IPS DF 6.9 (cell line): Measurements from ENCODE around the gene B4GALT2.

Experiments
- DNase-seq: peaks from one replicate; pipeline ENCODE4 v3.0.0-alpha.2; 2013; ENCODE audit warnings: low read depth, low spot score
- H3K27ac ChIP-seq: one replicate; pipeline ENCODE4 v1.5.1; 2013; ENCODE audit warnings: low read length, control low read depth
- H3K27me3 ChIP-seq: 2 replicates; pipeline ENCODE4 v1.6.1; 2013; ENCODE audit warnings: mild to moderate bottlenecking, low read length; ENCODE audit not compliant: control insufficient read depth, insufficient read depth
- H3K36me3 ChIP-seq: 2 replicates; pipeline ENCODE4 v1.6.1; 2013; ENCODE audit warnings: low read length; ENCODE audit not compliant: control insufficient read depth, insufficient read depth
- H3K4me1 ChIP-seq: 2 replicates; pipeline ENCODE4 v1.6.1; 2013; ENCODE audit warnings: low read length; ENCODE audit not compliant: control insufficient read depth, insufficient read depth
- H3K4me3 ChIP-seq: 2 replicates; pipeline ENCODE4 v1.5.1; 2013; ENCODE audit warnings: mild to moderate bottlenecking, low read length
- H3K9me3 ChIP-seq: 2 replicates; pipeline ENCODE4 v1.6.1; 2013; ENCODE audit warnings: low read length, inconsistent platforms; ENCODE audit not compliant: control insufficient read depth, insufficient read depth
- WGBS: extraction: QIAGEN DNeasy Blood & Tissue Kit; methylation state at CpG from one replicate; pipeline ENCODE4 v1.1.7; 2013; ENCODE audit warnings: mixed read lengths, missing lambda C conversion rate; ENCODE audit not compliant: insufficient read length, insufficient coverage; 5-methylcytosine and 5-hydroxymethylcytosine counted together

B4GALT2 gene

DNA sequence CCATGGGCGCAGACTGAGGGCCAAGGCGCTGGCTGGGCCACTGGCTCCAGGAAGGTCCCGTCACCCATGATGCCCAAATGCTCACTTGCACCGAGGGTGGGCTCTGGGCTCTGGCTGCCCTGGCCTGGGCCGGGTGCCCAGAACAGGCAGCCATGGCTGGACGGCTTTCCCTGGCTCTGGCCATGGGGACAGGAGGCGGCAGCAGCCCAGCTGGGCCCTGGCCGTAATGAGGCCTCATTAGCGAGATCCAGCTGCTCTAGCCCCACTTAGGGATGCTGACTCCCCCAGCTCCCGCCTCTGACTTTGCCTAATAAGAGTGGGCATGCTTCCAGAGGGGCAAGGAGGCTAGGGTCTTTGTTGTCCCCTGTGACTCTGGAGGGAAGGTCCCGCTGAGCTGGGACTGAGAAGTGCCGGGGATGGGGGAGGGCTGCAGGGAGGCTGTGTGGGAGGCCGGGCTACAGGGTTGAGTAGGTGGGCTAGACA is 40.5 kb downstream of the B4GALT2 start:
- H3K4me1 ChIP-seq = peaks cover 2% of the 10 kb centered on the region; the same call in 1 of the 2 replicates
- DNase-seq = no peak
- H3K4me3 ChIP-seq = no peak overlapping the region
- H3K27ac ChIP-seq = no peak overlapping the region
- no peaks in the 10 kb centered on the region for H3K9me3 ChIP-seq
- no peaks in the 10 kb centered on the region for H3K27me3 ChIP-seq
- no CpG with 5 or more reads among the region's 13 CpGs for WGBS
- H3K36me3 ChIP-seq = peaks cover 9% of the 10 kb centered on the region; the same call in 1 of the 2 replicates

DNA sequence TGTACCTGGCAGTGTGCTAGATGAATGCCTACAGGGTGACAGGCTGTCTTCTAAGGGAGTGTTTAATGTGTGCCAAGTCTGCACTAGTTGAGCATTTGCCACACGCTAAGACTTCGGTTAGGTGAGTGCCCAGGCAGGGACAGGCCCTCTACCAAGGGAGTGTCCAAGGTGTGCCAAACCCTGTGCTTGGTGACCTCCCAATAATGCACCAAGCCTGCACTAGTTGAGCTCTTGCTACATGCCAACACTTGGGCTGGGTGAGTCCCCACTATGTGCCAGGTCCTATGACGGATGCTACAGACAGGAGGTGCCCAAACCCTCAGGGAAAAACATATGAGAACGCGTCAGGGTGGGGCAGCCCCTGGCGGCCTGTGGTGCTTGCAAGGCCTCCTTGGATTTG is 41.5 kb downstream of the B4GALT2 start:
- Histone ChIP-seq H3K36me3 (peaks cover 9% of the 10 kb centered on the region; the same call in 1 of the 2 replicates), H3K27ac (no peak overlapping the region), H3K4me1 (peaks cover 2% of the 10 kb centered on the region; the same call in 1 of the 2 replicates), H3K9me3 (no peaks in the 10 kb centered on the region), H3K27me3 (no peaks in the 10 kb centered on the region), H3K4me3 (no peak overlapping the region)
- DNase-seq = no peak
- WGBS = no CpG with 5 or more reads among the region's 6 CpGs

DNA sequence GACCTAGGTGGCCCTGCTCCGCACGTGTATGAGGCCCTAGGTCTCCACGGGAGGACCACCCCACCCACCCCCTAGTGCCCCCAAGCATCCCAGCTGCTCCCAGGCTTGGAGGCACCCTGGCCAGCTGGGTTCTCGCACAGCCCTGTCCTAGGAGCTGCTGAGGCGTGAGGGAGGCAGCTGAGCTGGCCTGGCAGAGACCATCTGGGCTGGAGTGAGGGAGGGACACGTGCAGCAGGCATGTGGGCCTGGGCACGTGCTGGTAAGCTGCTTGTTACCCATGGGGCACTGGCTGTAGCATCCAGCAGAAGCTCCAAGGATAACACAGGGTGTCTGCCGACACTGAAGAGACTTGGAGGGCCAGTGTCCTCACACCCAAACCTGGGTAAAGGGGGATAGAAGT is 42.1 kb downstream of the B4GALT2 start:
- DNase-seq = no peak
- WGBS = no CpG with 5 or more reads among the region's 8 CpGs
- Histone ChIP-seq H3K27me3 (no peaks in the 10 kb centered on the region), H3K9me3 (no peaks in the 10 kb centered on the region), H3K27ac (no peak overlapping the region), H3K4me1 (peaks cover 5% of the 10 kb centered on the region; the same call in 1 of the 2 replicates), H3K36me3 (peaks cover 9% of the 10 kb centered on the region; the same call in 1 of the 2 replicates), H3K4me3 (no peak overlapping the region)

DNA sequence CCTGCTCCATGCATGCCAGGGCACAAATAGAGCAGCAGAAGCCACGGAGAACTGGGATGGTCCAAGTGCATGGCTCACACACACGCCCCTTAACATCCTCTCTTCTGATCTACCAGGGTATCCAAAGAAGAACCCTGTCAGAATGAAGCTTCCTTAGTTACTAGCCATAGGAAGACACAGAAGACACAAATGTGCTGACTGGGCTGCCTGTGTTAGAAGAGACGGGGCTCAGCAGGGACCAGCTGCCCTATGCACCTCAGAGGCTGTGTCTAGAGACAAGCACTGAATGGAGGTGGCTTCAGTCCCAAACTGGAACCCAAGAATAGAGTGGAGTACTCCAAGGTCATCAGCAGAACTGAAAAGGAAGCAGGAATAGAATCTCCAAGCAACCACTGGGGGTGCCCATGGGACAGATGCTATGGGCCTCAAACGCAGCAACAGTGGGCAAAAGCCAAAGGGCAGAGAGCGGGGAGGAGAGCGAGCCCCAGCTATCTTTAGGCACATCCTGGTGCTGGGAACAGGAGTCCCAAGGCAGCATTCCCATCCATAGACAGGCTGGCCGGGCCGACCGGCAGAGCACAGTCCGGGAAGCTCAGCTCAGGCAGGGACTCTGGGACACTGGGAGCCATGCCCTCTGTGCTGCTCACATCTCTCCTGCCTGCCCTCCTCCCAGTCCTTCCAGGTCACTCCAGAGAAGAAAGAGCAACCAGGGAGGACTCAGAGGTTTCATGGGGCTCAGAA is 42.7 kb downstream of the B4GALT2 start:
- Histone ChIP-seq H3K36me3 (peaks cover 9% of the 10 kb centered on the region; the same call in 1 of the 2 replicates), H3K27ac (no peak overlapping the region), H3K4me1 (peaks cover 5% of the 10 kb centered on the region; the same call in 1 of the 2 replicates), H3K27me3 (no peaks in the 10 kb centered on the region), H3K4me3 (no peak overlapping the region), H3K9me3 (no peaks in the 10 kb centered on the region)
- no CpG with 5 or more reads among the region's 10 CpGs for WGBS
- no peak for DNase-seq

DNA sequence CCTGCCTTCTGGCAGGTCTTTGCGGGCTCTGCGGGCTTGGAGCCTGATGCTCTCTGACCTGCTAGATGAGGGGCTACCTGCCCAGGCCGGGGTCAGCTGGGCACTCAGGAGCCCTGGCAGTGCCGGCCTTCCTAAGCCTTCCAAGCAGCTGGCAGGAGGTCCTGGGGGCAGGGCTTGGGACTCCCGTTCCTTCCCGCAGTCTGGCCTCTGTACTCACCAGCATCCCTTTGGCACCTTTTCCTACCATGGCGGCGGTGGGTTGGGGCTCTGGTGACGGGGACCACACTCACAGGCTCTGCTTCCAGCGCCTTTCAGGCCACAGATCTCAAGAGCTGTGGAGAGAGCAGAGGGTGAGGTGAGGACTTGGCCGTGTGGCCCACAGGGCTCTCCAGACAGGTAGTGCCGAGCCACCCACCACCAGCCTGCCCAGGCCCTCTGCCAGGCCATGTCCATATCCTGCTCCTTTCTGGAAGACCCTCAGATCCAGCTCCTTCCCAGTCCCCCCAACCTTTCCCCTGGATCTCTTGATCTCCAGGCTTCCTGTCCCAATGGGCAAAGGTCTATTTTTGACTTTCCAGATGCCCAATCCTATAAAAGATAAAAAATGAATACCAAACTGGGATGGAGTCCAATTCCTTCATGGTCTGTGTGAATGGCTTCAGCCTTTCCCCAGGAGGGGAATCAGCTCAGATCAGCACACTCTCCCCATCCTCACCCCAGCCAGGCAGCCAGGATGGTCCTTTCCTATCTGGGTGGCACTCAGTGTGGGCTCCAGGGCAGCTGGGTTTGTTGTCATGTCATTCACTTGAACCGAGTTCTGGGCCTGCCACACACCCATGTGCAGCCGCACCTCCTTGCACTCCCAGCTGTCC is 45.3 kb downstream of the B4GALT2 start:
- no peak for DNase-seq
- Histone ChIP-seq H3K27ac (no peak overlapping the region), H3K4me3 (no peak overlapping the region), H3K4me1 (peaks cover 6% of the 10 kb centered on the region; the same call in 1 of the 2 replicates), H3K36me3 (peaks cover 9% of the 10 kb centered on the region; the same call in 1 of the 2 replicates), H3K9me3 (no peaks in the 10 kb centered on the region), H3K27me3 (no peaks in the 10 kb centered on the region)
- no CpG with 5 or more reads among the region's 14 CpGs for WGBS

DNA sequence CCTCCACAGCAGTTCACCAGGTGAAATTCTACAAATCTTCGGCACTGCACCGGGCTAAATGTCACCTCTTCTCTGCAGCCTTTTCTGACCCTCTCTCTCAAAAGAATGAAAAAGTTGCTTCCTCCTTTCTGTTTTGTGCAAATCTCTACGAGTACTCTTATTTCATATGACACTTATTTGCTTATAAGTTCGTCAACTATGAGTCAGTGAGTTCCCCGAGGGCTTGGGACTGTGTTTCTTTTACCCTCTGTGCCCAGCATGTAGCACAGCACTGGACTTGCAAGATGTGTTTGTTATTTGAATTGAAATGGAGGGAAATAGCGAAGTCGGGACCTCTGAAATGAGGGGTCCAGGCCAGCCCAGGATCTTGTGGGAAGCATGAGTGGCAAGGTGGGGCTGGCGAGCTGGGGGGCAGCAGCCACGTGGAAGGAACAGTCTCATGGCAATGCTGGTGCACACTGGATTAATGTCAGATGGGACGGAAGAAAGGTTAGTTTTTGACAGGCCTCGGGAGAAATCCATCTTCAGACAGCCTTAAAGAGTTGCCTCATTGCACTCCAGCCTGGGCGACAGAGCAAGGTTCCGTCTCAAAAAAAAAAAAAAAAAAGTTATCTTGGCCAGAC is 46.0 kb downstream of the B4GALT2 start:
- H3K36me3 ChIP-seq = peaks cover 9% of the 10 kb centered on the region; the same call in 1 of the 2 replicates
- peaks cover 6% of the 10 kb centered on the region for H3K4me1 ChIP-seq
- DNase-seq = no peak
- H3K27ac ChIP-seq = no peak overlapping the region
- WGBS = no CpG with 5 or more reads among the region's 13 CpGs
- no peak overlapping the region for H3K4me3 ChIP-seq
- H3K9me3 ChIP-seq = no peaks in the 10 kb centered on the region
- H3K27me3 ChIP-seq = no peaks in the 10 kb centered on the region

DNA sequence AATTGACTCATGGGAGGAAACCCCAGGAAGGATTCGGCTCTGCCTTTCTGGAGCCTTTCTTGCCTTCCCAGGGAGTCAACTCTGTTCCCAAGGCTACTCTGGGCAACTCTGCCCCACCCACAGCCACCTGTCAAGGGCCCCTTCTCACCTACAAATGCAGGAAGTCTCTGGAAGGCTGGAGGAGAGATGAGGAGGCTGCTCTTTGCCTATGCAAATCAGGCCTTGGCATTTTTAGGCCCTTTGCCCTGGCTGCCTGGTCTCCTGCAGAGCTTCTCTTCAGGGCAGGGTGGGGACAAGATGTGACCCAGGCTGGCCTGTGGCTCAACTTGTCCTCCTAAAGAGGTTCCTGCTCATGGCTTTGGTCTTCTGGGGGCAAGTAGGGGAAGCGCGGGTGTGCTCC is 46.8 kb downstream of the B4GALT2 start:
- Histone ChIP-seq H3K36me3 (peaks cover 9% of the 10 kb centered on the region; the same call in 1 of the 2 replicates), H3K27me3 (no peaks in the 10 kb centered on the region), H3K27ac (no peak overlapping the region), H3K4me3 (no peak overlapping the region), H3K4me1 (peaks cover 6% of the 10 kb centered on the region), H3K9me3 (no peaks in the 10 kb centered on the region)
- WGBS = no CpG with 5 or more reads among the region's 3 CpGs
- no peak for DNase-seq

DNA sequence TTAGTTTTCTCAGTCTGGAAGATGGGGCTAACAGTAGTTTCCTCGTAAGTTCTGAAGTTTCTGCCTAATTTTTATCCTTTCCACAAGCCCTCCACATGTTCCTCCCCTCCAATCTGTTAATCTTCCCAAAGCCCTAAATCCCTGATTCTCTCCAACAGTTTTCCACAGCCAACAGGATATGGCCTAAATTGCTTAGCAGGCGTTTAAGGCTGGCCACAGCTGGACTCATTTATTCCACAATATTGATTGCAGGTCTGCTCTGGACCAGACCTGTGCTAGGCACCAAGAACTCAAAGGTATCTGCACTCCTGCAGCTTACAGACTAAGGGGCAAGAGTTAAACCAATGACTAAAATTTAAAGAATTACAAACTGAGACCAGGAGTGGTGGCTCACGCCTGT is 48.3 kb downstream of the B4GALT2 start:
- no peak for DNase-seq
- H3K4me1 ChIP-seq = peaks cover 6% of the 10 kb centered on the region
- WGBS = no CpG with 5 or more reads among the region's 3 CpGs

DNA sequence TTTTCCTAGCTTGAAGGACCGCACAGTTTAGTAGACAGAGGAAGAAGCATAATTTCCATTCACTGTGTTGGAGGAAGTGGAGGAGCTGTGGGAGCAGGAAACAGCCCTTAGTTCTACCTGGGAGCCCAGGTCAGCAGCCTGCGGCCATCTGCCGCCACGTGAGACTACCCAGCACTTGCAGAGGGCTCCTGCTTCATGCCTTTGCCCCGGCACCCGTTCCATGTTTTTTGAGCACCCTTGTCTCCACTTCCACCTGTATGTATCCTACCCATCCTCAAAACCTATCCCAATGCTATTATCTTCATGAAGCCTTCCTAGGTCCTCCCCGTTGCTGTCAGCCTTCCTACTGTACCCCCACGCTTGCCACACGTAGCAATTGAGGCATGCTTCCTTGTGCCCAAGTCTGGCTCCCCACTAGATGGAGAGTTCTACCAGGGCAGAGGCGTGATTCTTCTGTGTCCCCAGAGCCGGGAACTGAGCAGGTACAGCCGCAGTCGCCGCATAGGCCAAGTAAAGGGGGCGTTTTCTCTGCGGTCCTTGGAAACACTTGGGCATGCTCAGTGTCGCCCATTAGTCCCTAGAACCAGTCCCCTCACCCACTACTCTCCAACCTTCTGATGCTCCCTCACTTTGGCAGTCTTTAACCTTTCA is 50.4 kb downstream of the B4GALT2 start:
- H3K27me3 ChIP-seq = no peaks in the 10 kb centered on the region
- H3K36me3 ChIP-seq = no peaks in the 10 kb centered on the region
- no peaks in the 10 kb centered on the region for H3K9me3 ChIP-seq
- no peak overlapping the region for H3K27ac ChIP-seq
- peak overlapping the region; percentile 36; the same call in 1 of the 2 replicates for H3K4me3 ChIP-seq
- DNase-seq = no peak
- WGBS = no CpG with 5 or more reads among the region's 17 CpGs
- peaks cover 9% of the 10 kb centered on the region for H3K4me1 ChIP-seq

More for the DNA sequence above, 48.3 kb downstream of the B4GALT2 start:
- Histone ChIP-seq H3K4me3 (no peak overlapping the region), H3K27ac (no peak overlapping the region), H3K36me3 (peaks cover 5% of the 10 kb centered on the region; the same call in 1 of the 2 replicates), H3K9me3 (no peaks in the 10 kb centered on the region), H3K27me3 (no peaks in the 10 kb centered on the region)
